Measurements from ENCODE around the gene AGPS.

DNA sequence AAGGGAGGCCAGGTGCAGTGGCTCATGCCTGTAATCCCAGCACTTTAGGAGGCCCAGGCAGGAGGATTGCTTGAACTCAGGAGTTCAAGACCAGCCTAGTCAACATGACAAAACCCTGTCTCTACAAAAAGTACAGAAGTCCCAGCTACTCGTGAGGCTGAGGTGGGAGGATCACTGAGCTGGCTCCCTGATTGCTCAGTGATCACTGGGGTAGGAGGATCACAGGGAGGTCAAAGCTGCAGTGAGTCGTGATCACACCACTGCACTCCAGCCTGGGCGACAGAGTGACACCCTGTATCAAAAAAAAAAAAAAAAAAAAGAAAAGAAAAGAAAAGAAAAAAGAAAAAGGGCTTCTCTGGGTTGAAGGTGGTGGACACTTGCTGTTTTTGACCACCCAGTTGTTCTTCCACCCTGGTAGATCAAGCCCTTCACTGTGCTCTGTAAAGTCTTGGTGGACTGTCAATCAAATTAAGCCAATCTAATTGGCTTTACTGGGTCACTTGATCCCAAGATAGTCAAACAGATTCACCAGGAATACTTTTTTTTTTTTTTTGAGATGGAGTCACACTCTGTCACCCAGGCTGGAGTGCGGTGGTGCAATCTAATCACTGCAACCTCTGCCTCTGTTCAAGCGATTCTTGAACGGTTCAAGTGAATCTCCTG is 191.6 kb downstream of the AGPS start:
- TF ChIP-seq, protein P1, sequence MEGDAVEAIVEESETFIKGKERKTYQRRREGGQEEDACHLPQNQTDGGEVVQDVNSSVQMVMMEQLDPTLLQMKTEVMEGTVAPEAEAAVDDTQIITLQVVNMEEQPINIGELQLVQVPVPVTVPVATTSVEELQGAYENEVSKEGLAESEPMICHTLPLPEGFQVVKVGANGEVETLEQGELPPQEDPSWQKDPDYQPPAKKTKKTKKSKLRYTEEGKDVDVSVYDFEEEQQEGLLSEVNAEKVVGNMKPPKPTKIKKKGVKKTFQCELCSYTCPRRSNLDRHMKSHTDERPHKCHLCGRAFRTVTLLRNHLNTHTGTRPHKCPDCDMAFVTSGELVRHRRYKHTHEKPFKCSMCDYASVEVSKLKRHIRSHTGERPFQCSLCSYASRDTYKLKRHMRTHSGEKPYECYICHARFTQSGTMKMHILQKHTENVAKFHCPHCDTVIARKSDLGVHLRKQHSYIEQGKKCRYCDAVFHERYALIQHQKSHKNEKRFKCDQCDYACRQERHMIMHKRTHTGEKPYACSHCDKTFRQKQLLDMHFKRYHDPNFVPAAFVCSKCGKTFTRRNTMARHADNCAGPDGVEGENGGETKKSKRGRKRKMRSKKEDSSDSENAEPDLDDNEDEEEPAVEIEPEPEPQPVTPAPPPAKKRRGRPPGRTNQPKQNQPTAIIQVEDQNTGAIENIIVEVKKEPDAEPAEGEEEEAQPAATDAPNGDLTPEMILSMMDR (conservative IDR thresholded peaks at IDR 0.05) = no peak
- no peak for TF ChIP-seq EZH2 (IDR thresholded peaks at IDR 0.05; ENCODE audit: low read depth)

Measured in PC-9 (cell line).